KMS-11 (cell line): ENCODE data around the gene HIPK4.

Experiments
- H2AFZ ChIP-seq: fragments of 200-600 bp; sonication (generic); 2 replicates; pipeline ENCODE4 v1.6.1; 2016; ENCODE audit warnings: antibody characterized with exemption, mixed run types, low read depth
- H3K27ac ChIP-seq: fragments of 200-600 bp; sonication (generic); 2 replicates; pipeline ENCODE4 v1.6.1; 2016; ENCODE audit warnings: mild to moderate bottlenecking, mixed run types
- H3K27me3 ChIP-seq: fragments of 200-600 bp; sonication (generic); 2 replicates; pipeline ENCODE4 v1.6.1; 2017; ENCODE audit warnings: mild to moderate bottlenecking, low read depth, mixed run types, moderate library complexity; ENCODE audit not compliant: insufficient read depth
- H3K36me3 ChIP-seq: fragments of 200-600 bp; sonication (generic); 2 replicates; pipeline ENCODE4 v1.6.1; 2017; ENCODE audit warnings: mild to moderate bottlenecking, mixed run types; ENCODE audit not compliant: insufficient read depth
- H3K4me1 ChIP-seq: fragments of 200-600 bp; sonication (generic); 2 replicates; pipeline ENCODE4 v1.6.1; 2016; ENCODE audit warnings: mild to moderate bottlenecking, low read depth, mixed run types; ENCODE audit not compliant: poor library complexity, severe bottlenecking
- H3K4me2 ChIP-seq: fragments of 200-600 bp; sonication (generic); 2 replicates; pipeline ENCODE4 v1.7.0; 2016; ENCODE audit warnings: mild to moderate bottlenecking, mixed run types
- H3K4me3 ChIP-seq: fragments of 200-600 bp; sonication (generic); IDR thresholded peaks from 2 replicates; pipeline ENCODE4 v1.6.1; 2017; ENCODE audit warnings: low read depth, low read length, mixed read lengths; ENCODE audit not compliant: insufficient read depth
- H3K79me2 ChIP-seq: fragments of 200-600 bp; sonication (generic); 2 replicates; pipeline ENCODE4 v1.6.1; 2016; ENCODE audit warnings: low read depth, mixed run types; ENCODE audit not compliant: insufficient read depth
- H3K9ac ChIP-seq: fragments of 200-600 bp; sonication (generic); 2 replicates; pipeline ENCODE4 v1.6.1; 2016; ENCODE audit warnings: mild to moderate bottlenecking, mixed run types
- H4K20me1 ChIP-seq: fragments of 200-600 bp; sonication (generic); 2 replicates; pipeline ENCODE4 v1.6.1; 2016; ENCODE audit warnings: mild to moderate bottlenecking, mixed run types; ENCODE audit not compliant: insufficient read depth
- CTCF ChIP-seq: fragments of 200-600 bp; sonication (generic); conservative IDR thresholded peaks from 2 replicates; pipeline ENCODE4 v1.6.1; 2017; ENCODE audit warnings: low read depth, mild to moderate bottlenecking, antibody characterized with exemption, low read length, moderate library complexity, mixed read lengths

HIPK4 gene

GRCh38 chr19:40380199-40381037, 9.6 kb downstream of the HIPK4 start:
- Histone ChIP-seq H3K4me1 (peaks cover 5% of the 10 kb centered on the region), H4K20me1 (no peaks in the 10 kb centered on the region), H3K36me3 (no peaks in the 10 kb centered on the region), H3K27me3 (no peaks in the 10 kb centered on the region), H2AFZ (no peak overlapping the region), H3K27ac (no peak overlapping the region), H3K79me2 (no peaks in the 10 kb centered on the region), H3K4me3 (no peak overlapping the region), H3K4me2 (no peak overlapping the region), H3K9ac (no peak overlapping the region)
- no peak for TF ChIP-seq CTCF

- no peak overlapping the region for H3K9ac ChIP-seq
- H2AFZ ChIP-seq, result no peak overlapping the region
- peaks cover 5% of the 10 kb centered on the region for H3K4me1 ChIP-seq
- no peaks in the 10 kb centered on the region for H3K79me2 ChIP-seq
- no peak overlapping the region for H3K4me2 ChIP-seq
- no peaks in the 10 kb centered on the region for H3K27me3 ChIP-seq
- H4K20me1 ChIP-seq, result no peaks in the 10 kb centered on the region
- no peaks in the 10 kb centered on the region for H3K36me3 ChIP-seq
- TF ChIP-seq CTCF, result no peak
- no peak overlapping the region for H3K27ac ChIP-seq
- H3K4me3 ChIP-seq, result no peak overlapping the region
Measured at GRCh38 chr19:40379446-40380198, 10.4 kb downstream of the HIPK4 start.

- Histone ChIP-seq H4K20me1 (no peaks in the 10 kb centered on the region), H3K4me2 (no peak overlapping the region), H2AFZ (no peak overlapping the region), H3K4me1 (peaks cover 5% of the 10 kb centered on the region), H3K79me2 (no peaks in the 10 kb centered on the region), H3K27ac (no peak overlapping the region), H3K36me3 (no peaks in the 10 kb centered on the region), H3K4me3 (no peak overlapping the region), H3K9ac (no peak overlapping the region), H3K27me3 (no peaks in the 10 kb centered on the region)
- no peak for TF ChIP-seq CTCF
Measured at GRCh38 chr19:40378509-40378908, 11.5 kb downstream of the HIPK4 start.

GRCh38 chr19:40377876-40378385, 12.1 kb downstream of the HIPK4 start:
- Histone ChIP-seq H3K4me1 (peaks cover 5% of the 10 kb centered on the region), H3K36me3 (no peaks in the 10 kb centered on the region), H3K9ac (no peak overlapping the region), H4K20me1 (no peaks in the 10 kb centered on the region), H3K4me2 (no peak overlapping the region), H2AFZ (no peak overlapping the region), H3K79me2 (no peaks in the 10 kb centered on the region), H3K27me3 (no peaks in the 10 kb centered on the region), H3K4me3 (no peak overlapping the region), H3K27ac (no peak overlapping the region)
- no peak for TF ChIP-seq CTCF
